NOMO-1 treated with DMSO at 0.1 percent for 48 hours (cell line): Measurements from ENCODE around the gene PPP2R5B.

Source experiments
- DNase-seq: peaks from one replicate; lab custom pipeline; 2025; ENCODE audit not compliant: unreplicated experiment; lab: John Stamatoyannopoulos, UW

Gene PPP2R5B

GRCh38 chr11:64888729-64889511 lies 35.6 kb upstream of the PPP2R5B start:
- DNase-seq, result no peak

GRCh38 chr11:64890522-64890939 lies 34.0 kb upstream of the PPP2R5B start:
- no peak for DNase-seq

- no peak for DNase-seq
These were observed 33.2 kb upstream of the PPP2R5B start for GRCh38 chr11:64891215-64891848.

DNA sequence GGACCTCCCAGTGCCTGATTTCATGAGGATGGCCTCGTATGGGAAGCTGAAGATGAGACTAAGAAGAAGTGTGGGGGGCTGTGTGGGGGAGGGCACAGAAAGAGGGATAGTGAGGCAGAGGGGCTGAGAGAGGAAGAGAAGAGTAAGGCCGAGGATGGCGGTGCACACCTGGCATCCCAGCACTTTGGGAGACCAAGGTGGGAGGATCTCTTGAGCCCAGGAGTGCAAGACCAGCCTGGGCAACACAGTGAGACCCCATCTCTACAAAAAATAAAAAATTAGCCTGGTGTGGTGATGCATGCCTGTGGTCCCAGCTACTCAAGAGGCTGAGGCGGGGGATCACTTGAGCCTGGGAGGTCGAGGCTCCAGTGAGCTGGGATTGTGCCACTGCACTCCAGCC lies 32.6 kb upstream of the PPP2R5B start:
- DNase-seq, result no peak

GRCh38 chr11:64892411-64892831 lies 32.1 kb upstream of the PPP2R5B start:
- no peak for DNase-seq

GRCh38 chr11:64892838-64893193 lies 31.7 kb upstream of the PPP2R5B start:
- no peak for DNase-seq

- DNase-seq, result no peak
These were observed 31.1 kb upstream of the PPP2R5B start for GRCh38 chr11:64893194-64894069.

- DNase-seq, result peak; percentile 64
These were observed 30.2 kb upstream of the PPP2R5B start for GRCh38 chr11:64894070-64894811.

DNA sequence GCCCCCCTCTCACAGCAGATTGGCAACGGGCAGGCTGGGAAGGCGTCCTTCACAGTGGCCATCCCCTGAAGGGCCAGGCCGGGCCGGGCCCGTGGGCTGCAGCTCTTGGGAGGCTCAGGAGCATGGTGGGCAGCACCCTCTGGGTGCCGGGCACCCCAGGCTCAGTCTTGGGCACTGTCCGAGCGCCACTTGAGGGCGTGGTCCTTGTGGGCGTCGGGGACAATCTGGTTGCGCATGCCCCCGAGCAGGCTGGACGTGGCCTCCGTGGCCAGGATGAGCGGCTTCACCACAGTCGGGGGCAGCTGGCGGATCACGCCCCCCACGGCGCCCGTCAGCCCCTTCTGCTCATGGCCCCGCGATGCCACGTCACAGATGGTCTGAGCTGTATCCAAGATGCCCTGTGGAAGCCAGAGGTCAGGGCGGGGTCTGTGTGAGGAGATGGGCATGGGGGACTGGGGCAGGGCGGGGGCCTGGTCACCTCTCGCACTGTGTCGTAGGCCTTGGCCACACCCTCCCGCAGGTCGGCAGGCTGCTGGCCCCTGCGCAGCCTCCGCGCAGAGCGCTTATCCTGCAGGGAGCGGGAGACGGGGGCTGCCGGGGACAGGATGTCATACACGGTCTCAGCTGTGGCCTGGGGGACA lies 29.6 kb upstream of the PPP2R5B start:
- no peak for DNase-seq

- no peak for DNase-seq
These were observed 28.0 kb upstream of the PPP2R5B start for GRCh38 chr11:64896448-64897022.

- no peak for DNase-seq
These were observed 27.0 kb upstream of the PPP2R5B start for GRCh38 chr11:64897381-64898075.

GRCh38 chr11:64898076-64898445 lies 26.4 kb upstream of the PPP2R5B start:
- no peak for DNase-seq

- no peak for DNase-seq
These were observed 25.9 kb upstream of the PPP2R5B start for GRCh38 chr11:64898541-64898940.

GRCh38 chr11:64900263-64900678 lies 24.2 kb upstream of the PPP2R5B start:
- no peak for DNase-seq

DNA sequence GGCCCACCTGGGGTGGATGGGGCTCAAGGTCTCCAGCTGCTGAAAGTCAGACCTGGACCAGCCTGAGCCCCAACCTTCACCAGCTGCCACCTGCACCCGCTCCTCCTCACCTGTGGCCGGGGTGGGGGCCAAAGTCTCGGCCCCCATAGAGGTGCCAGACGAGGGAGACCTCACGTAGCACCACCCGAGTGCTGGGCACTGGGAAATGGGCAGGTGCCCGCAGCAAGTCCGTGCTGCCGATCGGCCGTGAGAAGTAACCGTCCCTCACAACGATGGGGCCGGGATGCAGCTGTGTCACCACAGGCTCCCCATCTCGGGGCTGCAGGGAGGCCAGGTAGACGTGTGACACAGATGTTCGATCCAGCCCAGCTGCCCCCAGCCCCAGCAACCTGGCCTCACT lies 23.7 kb upstream of the PPP2R5B start:
- DNase-seq, result no peak

- no peak for DNase-seq
These were observed 22.2 kb upstream of the PPP2R5B start for GRCh38 chr11:64902102-64902900.

DNA sequence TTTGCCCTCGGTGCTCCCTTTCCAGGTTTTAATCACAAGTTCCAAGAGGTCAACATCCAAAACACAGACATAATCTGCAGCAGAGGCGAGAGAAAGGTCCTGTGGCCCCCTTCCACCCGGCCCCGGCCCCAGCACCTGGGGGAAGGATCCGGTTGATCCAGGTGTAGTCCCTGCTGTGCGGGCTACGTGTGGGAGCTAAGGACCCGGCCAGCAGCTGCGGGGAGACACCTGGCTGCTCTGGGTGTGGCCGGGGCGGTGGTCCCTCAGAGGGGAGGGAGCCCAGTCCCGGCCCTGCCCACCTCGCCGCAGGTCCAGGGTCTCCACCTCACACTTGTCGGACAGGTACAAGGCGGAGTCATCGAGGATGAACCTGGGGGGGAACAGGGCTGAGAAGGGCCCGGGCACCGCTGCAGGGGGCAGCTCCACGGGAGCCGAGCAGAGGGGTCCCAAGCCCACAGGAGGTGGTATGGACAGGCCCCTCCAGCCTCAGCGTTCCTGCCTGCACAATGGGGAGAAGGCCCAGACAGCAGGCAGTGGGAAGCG lies 21.1 kb upstream of the PPP2R5B start:
- DNase-seq, result no peak

GRCh38 chr11:64905516-64906313 lies 18.8 kb upstream of the PPP2R5B start:
- no peak for DNase-seq
